SK-N-SH treated with all-trans-retinoic acid at 6 μM for 48 hours (cell line): ENCODE results near the gene EFEMP1.

Experiments
- ATAC-seq: fragments of 200-7000 bp; cut with Tn5 transposase; 3 replicates; pipeline ENCODE4 v1.9.1; 2020; ENCODE audit warnings: mild to moderate bottlenecking, moderate library complexity
- ARNTL ChIP-seq: fragments of 450-650 bp; formaldehyde crosslinking; IDR thresholded peaks from 2 replicates; pipeline ENCODE4 v1.5.0; 2020; ENCODE audit warnings: low read depth, mild to moderate bottlenecking, moderate library complexity, borderline replicate concordance
- BACH2 ChIP-seq: fragments of 250-450 bp; sonication (Bioruptor Pico); IDR thresholded peaks from 2 replicates; pipeline ENCODE4 v1.9.0; 2021; ENCODE audit warnings: mild to moderate bottlenecking, borderline replicate concordance
- CSDC2 ChIP-seq: fragments of 250-450 bp; sonication (Bioruptor Pico); IDR thresholded peaks from 2 replicates; pipeline ENCODE4 v1.5.0; 2020; ENCODE audit warnings: mild to moderate bottlenecking, moderate library complexity
- ESRRG ChIP-seq: fragments of 250-450 bp; sonication (Bioruptor Pico); IDR thresholded peaks from 2 replicates; pipeline ENCODE4 v1.6.1; 2021; ENCODE audit warnings: mild to moderate bottlenecking
- GLIS3 ChIP-seq: fragments of 250-450 bp; sonication (Bioruptor Pico); IDR thresholded peaks from 2 replicates; pipeline ENCODE4 v1.5.0; 2020; ENCODE audit warnings: mild to moderate bottlenecking, moderate library complexity
- ISL1 ChIP-seq: fragments of 250-450 bp; sonication (Bioruptor Pico); IDR thresholded peaks from 2 replicates; pipeline ENCODE4 v2.1.2; 2022; ENCODE audit warnings: mild to moderate bottlenecking, moderate library complexity
- OSR1 ChIP-seq: fragments of 250-450 bp; sonication (Bioruptor Pico); IDR thresholded peaks from 2 replicates; pipeline ENCODE4 v1.8.0; 2022; ENCODE audit warnings: moderate library complexity, mild to moderate bottlenecking, inconsistent platforms
- PPARA ChIP-seq: fragments of 250-450 bp; sonication (Bioruptor Pico); IDR thresholded peaks from 2 replicates; pipeline ENCODE4 v1.5.0; 2020; ENCODE audit warnings: mild to moderate bottlenecking, borderline replicate concordance
- SNAI2 ChIP-seq: fragments of 250-450 bp; sonication (Bioruptor Pico); IDR thresholded peaks from 2 replicates; pipeline ENCODE4 v1.5.0; 2020; ENCODE audit warnings: mild to moderate bottlenecking, moderate library complexity
- TCF4 ChIP-seq: fragments of 250-450 bp; sonication (Bioruptor Pico); IDR thresholded peaks from 2 replicates; pipeline ENCODE4 v1.8.0; 2021; ENCODE audit warnings: mild to moderate bottlenecking, moderate library complexity, borderline replicate concordance
- TOX ChIP-seq: fragments of 250-450 bp; sonication (Bioruptor Pico); IDR thresholded peaks from 2 replicates; pipeline ENCODE4 v1.8.0; 2021; ENCODE audit warnings: mild to moderate bottlenecking, moderate library complexity, borderline replicate concordance
- ZC3H10 ChIP-seq: fragments of 250-450 bp; sonication (Bioruptor Pico); IDR thresholded peaks from 2 replicates; pipeline ENCODE4 v1.5.1; 2021; ENCODE audit warnings: mild to moderate bottlenecking, moderate library complexity
- ZFP3 ChIP-seq: fragments of 250-450 bp; sonication (Bioruptor Pico); IDR thresholded peaks from 2 replicates; pipeline ENCODE4 v1.5.0; 2020; ENCODE audit warnings: mild to moderate bottlenecking, moderate library complexity
- ZFP30 ChIP-seq: fragments of 450-650 bp; formaldehyde crosslinking; IDR thresholded peaks from 2 replicates; pipeline ENCODE4 v1.5.0; 2022; ENCODE audit warnings: mild to moderate bottlenecking, moderate library complexity
- ZNF70 ChIP-seq: fragments of 450-650 bp; formaldehyde crosslinking; IDR thresholded peaks from 2 replicates; pipeline ENCODE4 v1.5.0; 2020; ENCODE audit warnings: mild to moderate bottlenecking, moderate library complexity
- ZNF8 ChIP-seq: fragments of 450-650 bp; formaldehyde crosslinking; IDR thresholded peaks from 2 replicates; pipeline ENCODE4 v1.5.0; 2020; ENCODE audit warnings: mild to moderate bottlenecking, moderate library complexity
- TF ChIP-seq, protein P1 (sequence below): fragments of 250-450 bp; sonication (Bioruptor Pico); IDR thresholded peaks from 2 replicates; pipeline ENCODE4 v1.5.1; 2020; ENCODE audit warnings: low read depth, mild to moderate bottlenecking, moderate library complexity
- TF ChIP-seq, protein P2 (sequence below): fragments of 250-450 bp; sonication (Bioruptor Pico); IDR thresholded peaks from 2 replicates; pipeline ENCODE4 v1.5.1; 2021; ENCODE audit warnings: mild to moderate bottlenecking, moderate library complexity
- TF ChIP-seq, protein P3 (sequence below): fragments of 250-450 bp; sonication (Bioruptor Pico); IDR thresholded peaks from 2 replicates; pipeline ENCODE4 v1.8.0; 2021; ENCODE audit warnings: low read depth, mild to moderate bottlenecking, moderate library complexity, borderline replicate concordance
- TF ChIP-seq, protein P4 (sequence below): fragments of 250-450 bp; sonication (Bioruptor Pico); IDR thresholded peaks from 2 replicates; pipeline ENCODE4 v1.5.0; 2020; ENCODE audit warnings: mild to moderate bottlenecking, moderate library complexity

EFEMP1 gene

DNA sequence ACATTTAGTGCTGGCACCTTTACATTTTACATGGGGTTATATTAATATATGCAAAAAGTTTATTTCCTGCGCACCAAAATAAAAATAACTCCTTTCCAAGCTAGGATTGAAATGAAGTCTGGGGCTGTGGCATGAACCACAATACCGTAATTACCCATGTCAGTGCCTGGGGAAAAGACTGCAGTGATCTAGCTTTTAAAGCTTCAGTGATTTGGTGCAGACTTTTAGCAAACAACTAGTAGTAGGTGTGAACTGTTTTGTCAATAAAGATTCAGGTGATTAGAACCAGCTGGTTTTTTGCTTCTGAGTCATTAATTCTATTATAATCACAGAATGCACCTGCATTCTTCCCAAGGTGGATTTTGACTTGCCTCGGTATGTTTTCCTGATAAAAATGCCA, 21.2 kb downstream of the EFEMP1 start:
- no peak for TF ChIP-seq ZFP3 (CRISPR knock-in tag)
- no peak for TF ChIP-seq ZC3H10 (CRISPR knock-in tag)
- TF ChIP-seq OSR1: no peak
- no peak for TF ChIP-seq ZNF8 (CRISPR knock-in tag)
- TF ChIP-seq ARNTL (CRISPR knock-in tag): no peak
- TF ChIP-seq, protein P1, sequence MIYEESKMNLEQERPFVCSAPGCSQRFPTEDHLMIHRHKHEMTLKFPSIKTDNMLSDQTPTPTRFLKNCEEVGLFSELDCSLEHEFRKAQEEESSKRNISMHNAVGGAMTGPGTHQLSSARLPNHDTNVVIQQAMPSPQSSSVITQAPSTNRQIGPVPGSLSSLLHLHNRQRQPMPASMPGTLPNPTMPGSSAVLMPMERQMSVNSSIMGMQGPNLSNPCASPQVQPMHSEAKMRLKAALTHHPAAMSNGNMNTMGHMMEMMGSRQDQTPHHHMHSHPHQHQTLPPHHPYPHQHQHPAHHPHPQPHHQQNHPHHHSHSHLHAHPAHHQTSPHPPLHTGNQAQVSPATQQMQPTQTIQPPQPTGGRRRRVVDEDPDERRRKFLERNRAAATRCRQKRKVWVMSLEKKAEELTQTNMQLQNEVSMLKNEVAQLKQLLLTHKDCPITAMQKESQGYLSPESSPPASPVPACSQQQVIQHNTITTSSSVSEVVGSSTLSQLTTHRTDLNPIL (CRISPR knock-in tag): no peak
- TF ChIP-seq BACH2: no peak
- TF ChIP-seq TOX (CRISPR knock-in tag): no peak
- TF ChIP-seq ISL1 (CRISPR knock-in tag): no peak
- TF ChIP-seq, protein P2, sequence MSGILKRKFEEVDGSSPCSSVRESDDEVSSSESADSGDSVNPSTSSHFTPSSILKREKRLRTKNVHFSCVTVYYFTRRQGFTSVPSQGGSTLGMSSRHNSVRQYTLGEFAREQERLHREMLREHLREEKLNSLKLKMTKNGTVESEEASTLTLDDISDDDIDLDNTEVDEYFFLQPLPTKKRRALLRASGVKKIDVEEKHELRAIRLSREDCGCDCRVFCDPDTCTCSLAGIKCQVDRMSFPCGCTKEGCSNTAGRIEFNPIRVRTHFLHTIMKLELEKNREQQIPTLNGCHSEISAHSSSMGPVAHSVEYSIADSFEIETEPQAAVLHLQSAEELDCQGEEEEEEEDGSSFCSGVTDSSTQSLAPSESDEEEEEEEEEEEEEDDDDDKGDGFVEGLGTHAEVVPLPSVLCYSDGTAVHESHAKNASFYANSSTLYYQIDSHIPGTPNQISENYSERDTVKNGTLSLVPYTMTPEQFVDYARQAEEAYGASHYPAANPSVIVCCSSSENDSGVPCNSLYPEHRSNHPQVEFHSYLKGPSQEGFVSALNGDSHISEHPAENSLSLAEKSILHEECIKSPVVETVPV: no peak
- no peak for TF ChIP-seq PPARA (CRISPR knock-in tag)
- TF ChIP-seq TCF4 (CRISPR knock-in tag): no peak
- TF ChIP-seq ESRRG (CRISPR knock-in tag): no peak
- no peak for TF ChIP-seq ZFP30
- no peak for TF ChIP-seq SNAI2 (CRISPR knock-in tag)
- TF ChIP-seq, protein P3, sequence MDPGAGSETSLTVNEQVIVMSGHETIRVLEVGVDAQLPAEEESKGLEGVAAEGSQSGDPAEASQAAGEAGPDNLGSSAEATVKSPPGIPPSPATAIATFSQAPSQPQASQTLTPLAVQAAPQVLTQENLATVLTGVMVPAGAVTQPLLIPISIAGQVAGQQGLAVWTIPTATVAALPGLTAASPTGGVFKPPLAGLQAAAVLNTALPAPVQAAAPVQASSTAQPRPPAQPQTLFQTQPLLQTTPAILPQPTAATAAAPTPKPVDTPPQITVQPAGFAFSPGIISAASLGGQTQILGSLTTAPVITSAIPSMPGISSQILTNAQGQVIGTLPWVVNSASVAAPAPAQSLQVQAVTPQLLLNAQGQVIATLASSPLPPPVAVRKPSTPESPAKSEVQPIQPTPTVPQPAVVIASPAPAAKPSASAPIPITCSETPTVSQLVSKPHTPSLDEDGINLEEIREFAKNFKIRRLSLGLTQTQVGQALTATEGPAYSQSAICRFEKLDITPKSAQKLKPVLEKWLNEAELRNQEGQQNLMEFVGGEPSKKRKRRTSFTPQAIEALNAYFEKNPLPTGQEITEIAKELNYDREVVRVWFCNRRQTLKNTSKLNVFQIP (CRISPR knock-in tag): no peak
- no peak for TF ChIP-seq CSDC2
- no peak for ATAC-seq

DNA sequence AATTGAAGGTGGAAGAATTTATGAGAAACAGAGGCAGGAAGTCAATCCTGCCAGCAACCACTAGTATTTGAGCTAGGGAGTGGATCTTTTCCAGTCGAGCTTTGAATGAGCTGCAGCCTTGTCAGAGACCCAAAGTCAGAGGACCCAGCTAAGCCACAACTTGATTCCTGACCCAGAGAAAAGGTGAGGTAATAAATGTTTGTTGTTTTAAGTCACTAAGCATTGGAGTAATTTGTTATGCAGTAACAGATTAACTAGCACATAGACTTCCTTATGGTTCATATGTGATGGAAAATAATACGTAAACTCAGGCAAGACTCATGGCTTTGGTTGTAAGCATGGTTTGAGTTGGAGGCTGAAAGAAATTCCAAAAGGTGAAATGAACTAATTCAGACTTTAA, 21.6 kb downstream of the EFEMP1 start:
- TF ChIP-seq ARNTL (CRISPR knock-in tag) (no peak), SNAI2 (CRISPR knock-in tag) (no peak), GLIS3 (CRISPR knock-in tag) (no peak), CSDC2 (no peak), ESRRG (CRISPR knock-in tag) (no peak), ZC3H10 (CRISPR knock-in tag) (no peak), TCF4 (CRISPR knock-in tag) (no peak), ZFP30 (no peak), ISL1 (CRISPR knock-in tag) (no peak), ZFP3 (CRISPR knock-in tag) (no peak), OSR1 (no peak), TOX (CRISPR knock-in tag) (no peak), ZNF70 (CRISPR knock-in tag) (no peak)
- TF ChIP-seq, protein P1 (CRISPR knock-in tag): no peak
- TF ChIP-seq, protein P3 (CRISPR knock-in tag): no peak
- TF ChIP-seq, protein P4, sequence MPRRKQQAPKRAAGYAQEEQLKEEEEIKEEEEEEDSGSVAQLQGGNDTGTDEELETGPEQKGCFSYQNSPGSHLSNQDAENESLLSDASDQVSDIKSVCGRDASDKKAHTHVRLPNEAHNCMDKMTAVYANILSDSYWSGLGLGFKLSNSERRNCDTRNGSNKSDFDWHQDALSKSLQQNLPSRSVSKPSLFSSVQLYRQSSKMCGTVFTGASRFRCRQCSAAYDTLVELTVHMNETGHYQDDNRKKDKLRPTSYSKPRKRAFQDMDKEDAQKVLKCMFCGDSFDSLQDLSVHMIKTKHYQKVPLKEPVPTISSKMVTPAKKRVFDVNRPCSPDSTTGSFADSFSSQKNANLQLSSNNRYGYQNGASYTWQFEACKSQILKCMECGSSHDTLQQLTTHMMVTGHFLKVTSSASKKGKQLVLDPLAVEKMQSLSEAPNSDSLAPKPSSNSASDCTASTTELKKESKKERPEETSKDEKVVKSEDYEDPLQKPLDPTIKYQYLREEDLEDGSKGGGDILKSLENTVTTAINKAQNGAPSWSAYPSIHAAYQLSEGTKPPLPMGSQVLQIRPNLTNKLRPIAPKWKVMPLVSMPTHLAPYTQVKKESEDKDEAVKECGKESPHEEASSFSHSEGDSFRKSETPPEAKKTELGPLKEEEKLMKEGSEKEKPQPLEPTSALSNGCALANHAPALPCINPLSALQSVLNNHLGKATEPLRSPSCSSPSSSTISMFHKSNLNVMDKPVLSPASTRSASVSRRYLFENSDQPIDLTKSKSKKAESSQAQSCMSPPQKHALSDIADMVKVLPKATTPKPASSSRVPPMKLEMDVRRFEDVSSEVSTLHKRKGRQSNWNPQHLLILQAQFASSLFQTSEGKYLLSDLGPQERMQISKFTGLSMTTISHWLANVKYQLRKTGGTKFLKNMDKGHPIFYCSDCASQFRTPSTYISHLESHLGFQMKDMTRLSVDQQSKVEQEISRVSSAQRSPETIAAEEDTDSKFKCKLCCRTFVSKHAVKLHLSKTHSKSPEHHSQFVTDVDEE (CRISPR knock-in tag): no peak

More for the DNA sequence above, 21.6 kb downstream of the EFEMP1 start:
- no peak for ATAC-seq
